ENCODE results near the gene CRIM1.

- TF ChIP-seq, protein P1, sequence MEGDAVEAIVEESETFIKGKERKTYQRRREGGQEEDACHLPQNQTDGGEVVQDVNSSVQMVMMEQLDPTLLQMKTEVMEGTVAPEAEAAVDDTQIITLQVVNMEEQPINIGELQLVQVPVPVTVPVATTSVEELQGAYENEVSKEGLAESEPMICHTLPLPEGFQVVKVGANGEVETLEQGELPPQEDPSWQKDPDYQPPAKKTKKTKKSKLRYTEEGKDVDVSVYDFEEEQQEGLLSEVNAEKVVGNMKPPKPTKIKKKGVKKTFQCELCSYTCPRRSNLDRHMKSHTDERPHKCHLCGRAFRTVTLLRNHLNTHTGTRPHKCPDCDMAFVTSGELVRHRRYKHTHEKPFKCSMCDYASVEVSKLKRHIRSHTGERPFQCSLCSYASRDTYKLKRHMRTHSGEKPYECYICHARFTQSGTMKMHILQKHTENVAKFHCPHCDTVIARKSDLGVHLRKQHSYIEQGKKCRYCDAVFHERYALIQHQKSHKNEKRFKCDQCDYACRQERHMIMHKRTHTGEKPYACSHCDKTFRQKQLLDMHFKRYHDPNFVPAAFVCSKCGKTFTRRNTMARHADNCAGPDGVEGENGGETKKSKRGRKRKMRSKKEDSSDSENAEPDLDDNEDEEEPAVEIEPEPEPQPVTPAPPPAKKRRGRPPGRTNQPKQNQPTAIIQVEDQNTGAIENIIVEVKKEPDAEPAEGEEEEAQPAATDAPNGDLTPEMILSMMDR (IDR thresholded peaks at IDR 0.05): no peak
- TF ChIP-seq ZNF416 (CRISPR knock-in tag; IDR thresholded peaks at IDR 0.05) (no peak), NR2C2 (CRISPR knock-in tag; IDR thresholded peaks at IDR 0.05) (no peak), NFE2L1 (CRISPR knock-in tag; IDR thresholded peaks at IDR 0.05) (no peak), SP1 (CRISPR knock-in tag; conservative IDR thresholded peaks at IDR 0.05) (no peak), JUN (CRISPR knock-in tag; IDR thresholded peaks at IDR 0.05) (no peak), ESRRA (CRISPR knock-in tag; IDR thresholded peaks at IDR 0.05; ENCODE audit: borderline replicate concordance) (no peak), STAT6 (CRISPR knock-in tag; conservative IDR thresholded peaks at IDR 0.05; ENCODE audit: low read depth) (no peak)
These were observed 233.7 kb downstream of the CRIM1 start for GRCh38 chr2:36589230-36589630.
